ENCODE results near the gene RITA1.
"Not testable (repeated sequence)": the region's sequence is repeated elsewhere in the genome, so short reads cannot be mapped to it uniquely, and the experiment has no call there.

RITA1 gene

GRCh38 chr12:113185180-113186032 is at the start of gene RITA1, which contains the start of gene DDX54:
Gene RITA1, plus strand, starts transcription at chr12:113185721. Its CDS starts 1,026 bp downstream, at chr12:113186747.
Gene DDX54, minus strand, starts transcription at chr12:113185478. Its CDS starts 27 bp downstream, at chr12:113185451.
- peak; percentile 49 for DNase-seq

- DNase-seq, result peak; percentile 33
Measured at GRCh38 chr12:113136128-113136989, 49.2 kb upstream of the RITA1 start.

- no peak for DNase-seq
Measured at GRCh38 chr12:113136990-113137511, 48.5 kb upstream of the RITA1 start.

GRCh38 chr12:113137861-113138783 is 47.4 kb upstream of the RITA1 start:
- DNase-seq, result no peak

GRCh38 chr12:113138826-113139225 is 46.7 kb upstream of the RITA1 start:
- no peak for DNase-seq

GRCh38 chr12:113140706-113141105 is 44.8 kb upstream of the RITA1 start:
- DNase-seq, result no peak

GRCh38 chr12:113141716-113142115 is 43.8 kb upstream of the RITA1 start:
- DNase-seq, result not testable (repeated sequence)

- no peak for DNase-seq
Measured at GRCh38 chr12:113142173-113142885, 43.2 kb upstream of the RITA1 start.

GRCh38 chr12:113142886-113143332 is 42.6 kb upstream of the RITA1 start:
- no peak for DNase-seq

- DNase-seq, result no peak
Measured at GRCh38 chr12:113143959-113144358, 41.6 kb upstream of the RITA1 start.

GRCh38 chr12:113144806-113145205 is 40.7 kb upstream of the RITA1 start:
- DNase-seq, result no peak

- peak; percentile 23 for DNase-seq
Measured at GRCh38 chr12:113145720-113146551, 39.6 kb upstream of the RITA1 start.

- DNase-seq, result no peak
Measured at GRCh38 chr12:113146999-113147398, 38.5 kb upstream of the RITA1 start.

GRCh38 chr12:113149361-113150150 is 36.0 kb upstream of the RITA1 start, which contains the start of gene CFAP73:
Gene CFAP73, plus strand, starts transcription at chr12:113149724. Its CDS starts 134 bp downstream, at chr12:113149858.
- peak; percentile 94 for DNase-seq

- DNase-seq, result no peak
Measured at GRCh38 chr12:113151655-113152054, 33.9 kb upstream of the RITA1 start.

GRCh38 chr12:113152196-113152834 is 33.2 kb upstream of the RITA1 start:
- DNase-seq, result no peak

GRCh38 chr12:113152835-113153814 is 32.4 kb upstream of the RITA1 start:
- DNase-seq, result peak; percentile 75

All from NCI-H226 (cell line).